Activated CD4-positive, alpha-beta T cell treated with anti-CD3 and anti-CD28 coated beads, Interleukin-2, amount 50 U/mL, for 1 hour (primary cell): Measurements from ENCODE around the gene PAK5.

Experiments
- DNase-seq: peaks from one replicate; pipeline ENCODE4 v3.0.0-alpha.2; 2020

PAK5 gene

GRCh38 chr20:9613871-9614270 lies 225.0 kb downstream of the PAK5 start:
- no peak for DNase-seq

DNA sequence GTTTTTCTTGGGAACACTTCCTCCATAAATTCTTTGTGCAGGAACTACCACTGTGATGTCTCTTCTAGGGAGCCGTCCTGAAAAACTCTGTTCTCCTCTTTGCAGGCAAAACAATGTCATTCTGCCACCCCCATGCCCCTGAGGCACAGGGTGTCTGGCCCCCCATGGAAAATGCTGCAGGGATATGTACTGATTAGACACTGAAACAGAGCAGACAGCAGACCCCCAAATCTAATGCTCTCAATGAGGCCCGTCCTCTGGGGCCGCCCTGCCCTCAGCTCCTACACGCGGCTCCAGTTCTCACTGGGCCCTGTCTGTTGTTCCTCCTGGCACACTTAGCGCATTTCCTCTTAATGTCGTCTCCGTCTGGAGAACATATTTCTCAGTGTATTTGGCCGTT lies 227.0 kb downstream of the PAK5 start:
- DNase-seq: no peak

GRCh38 chr20:9610665-9611064 lies 228.2 kb downstream of the PAK5 start:
- DNase-seq: no peak

- peak; percentile 2 for DNase-seq
Measured at GRCh38 chr20:9609887-9610502, 228.9 kb downstream of the PAK5 start.

GRCh38 chr20:9608639-9609340 lies 230.1 kb downstream of the PAK5 start:
- no peak for DNase-seq

DNA sequence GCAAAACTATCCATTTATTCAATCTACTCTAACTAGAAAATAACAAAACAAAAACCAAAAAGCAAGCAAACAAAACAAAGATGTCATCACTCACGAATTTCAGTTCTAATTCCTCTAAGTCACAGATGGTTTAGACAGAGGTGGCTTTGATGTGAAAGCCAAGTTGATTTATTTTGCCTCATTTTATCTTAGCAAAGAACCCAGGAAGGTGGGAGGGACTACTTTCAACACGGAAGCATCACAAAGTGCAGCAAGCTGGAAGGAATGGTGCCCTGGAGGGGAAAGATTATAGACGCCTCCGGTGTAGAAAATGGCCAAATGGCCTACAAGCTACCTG lies 236.1 kb downstream of the PAK5 start:
- DNase-seq: no peak

DNA sequence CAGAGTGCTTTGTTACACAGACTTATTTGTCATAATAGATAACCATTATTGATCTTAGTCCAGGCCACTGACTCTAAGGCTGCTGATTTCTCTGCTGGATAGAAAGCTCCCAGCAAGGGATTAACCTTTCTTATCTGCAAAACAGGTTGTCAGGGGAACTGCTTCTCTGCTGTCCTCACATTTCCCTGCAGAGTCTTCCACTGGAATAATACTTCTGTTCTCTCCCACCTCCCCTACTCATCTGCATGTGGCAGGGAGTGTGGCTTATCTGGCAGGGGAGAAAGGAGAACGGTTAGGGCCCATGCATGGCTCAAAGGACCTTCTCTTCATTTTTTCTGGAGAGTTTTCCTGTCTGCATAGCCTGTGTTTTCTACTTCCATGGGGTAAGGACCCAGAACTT lies 238.3 kb downstream of the PAK5 start:
- no peak for DNase-seq

DNA sequence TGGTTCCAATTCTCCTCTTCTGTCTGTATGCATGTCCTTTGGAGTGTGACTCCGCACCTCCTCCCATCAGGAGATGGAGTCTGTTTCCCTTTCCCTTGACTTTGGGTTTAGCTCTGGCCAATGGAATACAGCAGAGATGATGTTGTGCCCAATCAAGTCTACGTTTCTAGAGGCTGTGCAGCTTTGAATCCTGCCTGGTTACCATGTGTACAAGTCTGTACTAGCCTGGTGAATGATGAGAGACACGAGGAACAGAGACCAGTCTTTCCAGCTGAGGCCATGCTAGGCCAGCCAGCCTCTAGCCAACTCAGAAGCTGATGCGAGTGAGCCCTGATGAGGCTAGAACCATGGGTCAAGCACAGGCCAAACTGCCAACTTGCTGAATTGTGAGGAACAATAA lies 241.3 kb downstream of the PAK5 start:
- no peak for DNase-seq

GRCh38 chr20:9595763-9596162 lies 243.1 kb downstream of the PAK5 start:
- DNase-seq: no peak

- DNase-seq: no peak
Measured at GRCh38 chr20:9594284-9594875, 244.5 kb downstream of the PAK5 start.

DNA sequence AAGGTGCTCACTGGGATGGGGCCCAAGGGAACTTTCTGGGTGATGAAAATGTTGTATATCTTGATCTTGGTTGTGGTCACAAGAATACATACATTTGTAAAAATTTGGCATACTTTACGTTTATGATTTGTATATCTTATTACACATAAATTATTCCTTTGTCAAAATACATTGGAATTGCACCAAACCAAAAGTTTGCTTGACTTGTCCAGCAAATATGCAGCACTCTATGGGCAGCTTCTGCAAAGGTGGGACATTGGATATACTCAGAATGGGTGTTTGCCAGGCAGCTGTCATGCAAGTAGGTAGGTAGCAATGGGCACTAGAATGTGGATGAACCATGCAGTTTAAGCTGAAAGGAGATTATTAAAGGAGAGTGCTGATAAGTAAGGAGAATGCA lies 246.5 kb downstream of the PAK5 start:
- DNase-seq: no peak

DNA sequence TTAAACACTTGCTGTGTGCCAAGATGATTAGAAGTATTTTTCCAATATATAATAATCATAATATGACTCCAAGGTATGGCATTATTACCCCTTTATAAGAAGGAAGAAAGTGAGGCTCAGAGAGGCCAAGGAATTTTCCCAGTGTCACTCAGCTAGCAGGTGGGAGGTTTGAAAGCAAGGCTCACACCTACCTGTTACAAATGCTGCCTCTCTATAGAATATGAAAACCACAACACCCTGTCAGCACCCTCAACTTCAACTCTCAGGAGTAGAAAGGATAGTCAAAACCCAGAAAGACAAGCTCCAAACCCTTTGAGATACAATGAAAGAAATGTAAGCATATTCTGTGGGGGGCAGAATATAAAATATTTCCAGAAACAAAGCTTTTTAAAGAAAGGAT lies 247.8 kb downstream of the PAK5 start:
- no peak for DNase-seq

DNA sequence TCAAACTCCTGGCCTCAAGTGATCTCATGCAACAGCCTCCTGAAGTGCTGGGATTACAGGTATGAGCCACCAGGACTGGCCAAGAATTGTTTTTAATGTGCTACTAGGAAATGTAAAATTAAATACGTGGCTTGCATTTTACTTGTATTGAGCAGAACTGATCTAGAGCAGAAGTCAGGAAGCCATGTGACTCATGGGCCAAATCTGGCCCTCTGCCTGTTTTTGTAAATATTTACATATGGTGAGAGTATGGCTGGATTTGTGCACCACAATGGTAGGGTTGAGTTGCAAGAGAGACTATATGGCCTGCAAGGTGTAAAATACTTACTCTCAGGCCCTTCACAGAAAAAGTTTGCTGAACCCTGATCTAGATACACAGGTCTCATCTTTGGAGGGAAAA lies 248.7 kb downstream of the PAK5 start:
- DNase-seq: no peak

DNA sequence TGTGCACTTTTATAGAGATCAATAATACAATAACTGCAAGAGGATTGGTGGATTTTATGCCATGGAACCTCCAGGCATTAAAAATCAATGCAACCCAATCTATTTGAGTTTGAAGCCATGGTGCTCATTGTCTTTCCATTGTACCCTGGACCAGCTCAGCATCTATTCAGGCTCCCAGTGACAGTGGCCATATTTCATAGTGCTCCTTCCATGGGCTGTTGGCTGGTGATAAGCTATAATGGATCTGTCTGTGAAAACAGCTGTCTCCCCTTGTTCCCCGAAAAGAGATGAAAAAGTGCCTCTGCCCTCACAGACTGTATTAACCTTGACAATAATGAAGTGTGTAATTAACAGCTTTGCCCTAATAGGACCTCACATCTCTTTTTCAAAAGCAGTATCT lies 250.2 kb downstream of the PAK5 start:
- no peak for DNase-seq

GRCh38 chr20:9583151-9583550 lies 255.7 kb downstream of the PAK5 start:
- DNase-seq: no peak

GRCh38 chr20:9582137-9582536 lies 256.7 kb downstream of the PAK5 start:
- DNase-seq: no peak

GRCh38 chr20:9581509-9581908 lies 257.4 kb downstream of the PAK5 start:
- DNase-seq: no peak

DNA sequence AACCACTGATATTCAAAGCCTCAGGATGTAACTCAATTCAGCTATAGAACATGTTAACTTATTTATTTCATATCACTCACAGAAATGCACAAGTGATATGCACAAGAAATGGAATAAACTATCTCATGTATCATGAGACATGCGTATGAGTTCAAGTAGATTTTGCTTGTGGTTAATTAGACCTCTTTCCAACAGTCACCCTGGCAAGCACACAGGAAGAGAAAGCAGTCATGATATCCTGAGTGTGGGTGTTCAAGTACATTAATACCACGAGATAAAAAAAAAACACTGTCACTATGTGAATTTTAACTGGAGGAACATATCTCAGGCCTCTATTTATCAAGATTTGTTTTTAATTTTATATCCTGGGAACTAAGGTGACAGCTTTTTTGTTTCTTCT lies 260.3 kb downstream of the PAK5 start:
- no peak for DNase-seq

DNA sequence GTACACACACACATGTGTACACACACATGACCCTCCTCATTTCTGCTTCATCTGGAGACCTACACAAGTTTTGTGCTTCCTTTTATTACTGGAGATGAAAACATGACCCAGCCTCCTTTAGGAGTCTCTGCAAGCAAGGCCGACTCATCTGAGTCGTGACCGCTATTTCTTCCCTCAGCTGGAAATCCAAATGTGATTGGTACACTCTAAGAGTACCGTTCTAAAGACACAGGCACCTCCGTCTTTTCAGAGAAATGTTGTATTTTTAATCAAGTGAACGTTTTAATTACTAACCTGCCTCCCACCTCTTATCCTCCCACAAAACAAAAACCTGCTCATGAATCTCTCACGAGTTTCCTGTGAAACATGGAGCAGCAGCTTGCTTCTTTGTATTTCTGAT lies 261.5 kb downstream of the PAK5 start:
- no peak for DNase-seq

- DNase-seq: no peak
Measured at GRCh38 chr20:9576695-9577094, 262.2 kb downstream of the PAK5 start.

- no peak for DNase-seq
Measured at GRCh38 chr20:9575836-9576235, 263.0 kb downstream of the PAK5 start.

GRCh38 chr20:9574776-9575175 lies 264.1 kb downstream of the PAK5 start:
- DNase-seq: no peak

DNA sequence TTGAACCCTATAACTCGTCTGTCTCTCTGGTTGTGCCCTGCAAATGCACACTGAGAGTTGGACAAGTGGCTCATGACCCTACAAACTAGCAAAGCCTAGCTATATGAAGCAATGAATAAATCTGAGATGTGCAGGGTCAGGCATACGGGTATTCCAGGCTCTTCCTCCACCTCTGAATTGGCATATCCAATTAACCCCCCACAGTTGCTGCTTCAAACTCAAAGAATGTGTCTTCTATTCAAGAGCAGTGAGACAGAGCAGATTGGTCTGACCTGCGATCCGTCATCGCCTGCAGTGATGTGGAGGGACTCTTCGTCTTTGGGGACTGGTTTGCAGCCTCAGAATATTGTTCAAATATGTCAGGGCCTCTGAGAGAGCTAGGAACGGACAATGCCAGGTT lies 264.7 kb downstream of the PAK5 start:
- DNase-seq: no peak

- DNase-seq: no peak
Measured at GRCh38 chr20:9573335-9574151, 265.3 kb downstream of the PAK5 start.
